Measurements from ENCODE around the gene POLR1E.

DNA sequence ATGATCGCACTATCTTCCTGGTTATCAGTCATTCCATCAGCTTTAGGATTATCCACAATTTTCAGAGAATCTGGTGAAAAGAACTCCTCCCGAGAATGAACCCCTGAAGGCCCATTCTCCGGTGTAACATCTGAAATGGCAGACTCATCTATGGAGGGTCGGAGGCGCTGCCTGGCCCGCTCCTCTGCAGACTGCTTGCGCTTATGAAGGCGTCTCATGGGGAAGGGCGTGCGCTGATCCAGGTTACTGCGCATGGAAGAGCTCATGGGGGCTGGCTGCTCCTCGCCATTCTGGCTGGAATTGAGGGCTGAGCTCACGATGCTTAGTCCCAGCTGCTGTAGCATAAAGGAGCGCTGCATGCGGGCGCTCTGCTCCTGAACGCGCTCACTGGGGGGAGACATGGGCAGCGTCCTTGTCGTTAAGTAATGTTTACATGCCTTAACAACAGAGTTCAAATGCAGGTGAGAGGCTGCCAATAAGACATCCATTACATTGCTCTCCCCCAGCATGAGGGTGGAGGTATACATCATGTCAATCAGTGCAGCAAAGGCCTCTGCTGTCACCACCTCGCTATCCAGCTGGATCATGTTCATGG, 43.9 kb upstream of the POLR1E start:
- no peak for TF ChIP-seq POLR2AphosphoS5 (IDR thresholded peaks at IDR 0.05; ENCODE audit: low read depth, low read length)
- no peak for TF ChIP-seq POLR2A (IDR thresholded peaks at IDR 0.05; ENCODE audit: low read depth, low read length)

Data from GM12892 (cell line).